NCI-H2171 (cell line): Measurements from ENCODE around the gene GALNT4.
A peak's percentile ranks its signal among the peaks of the same experiment; 100 is the strongest.

Experiments
- DNase-seq: peaks from one replicate; lab custom pipeline; 2025; lab: John Stamatoyannopoulos, UW

Gene GALNT4

GRCh38 chr12:89529738-89530137 is 5.1 kb upstream of the GALNT4 start:
- peak; percentile 10 for DNase-seq

GRCh38 chr12:89528434-89528833 is 3.8 kb upstream of the GALNT4 start:
- DNase-seq, result no peak

GRCh38 chr12:89525824-89526770 is 1.5 kb upstream of the GALNT4 start, which contains the start of gene POC1B:
POC1B (minus strand) TSS chr12:89526047; CDS start chr12:89525895, 152 bp downstream.
- peak; percentile 72 for DNase-seq

- peak; percentile 15 for DNase-seq
These were observed 768 bp upstream of the GALNT4 start for GRCh38 chr12:89525305-89525823.

GRCh38 chr12:89523843-89524540 is 604 bp downstream of the GALNT4 start:
- no peak for DNase-seq

- no peak for DNase-seq
These were observed 1.2 kb downstream of the GALNT4 start for GRCh38 chr12:89523393-89523792.

- no peak for DNase-seq
These were observed 3.0 kb downstream of the GALNT4 start for GRCh38 chr12:89521364-89522223.

GRCh38 chr12:89517720-89518119 is 6.9 kb downstream of the GALNT4 start:
- DNase-seq, result no peak

- DNase-seq, result no peak
These were observed 8.0 kb downstream of the GALNT4 start for GRCh38 chr12:89516633-89517032.

- DNase-seq, result no peak
These were observed 9.8 kb downstream of the GALNT4 start for GRCh38 chr12:89514751-89515150.

- no peak for DNase-seq
These were observed 11.1 kb downstream of the GALNT4 start for GRCh38 chr12:89513544-89513943.

GRCh38 chr12:89507015-89507824 is 17.4 kb downstream of the GALNT4 start:
- no peak for DNase-seq

- DNase-seq, result no peak
These were observed 18.5 kb downstream of the GALNT4 start for GRCh38 chr12:89506050-89506449.

GRCh38 chr12:89504560-89505346 is 19.8 kb downstream of the GALNT4 start:
- DNase-seq, result no peak

- no peak for DNase-seq
These were observed 22.8 kb downstream of the GALNT4 start for GRCh38 chr12:89501793-89502192.

- no peak for DNase-seq
These were observed 24.7 kb downstream of the GALNT4 start for GRCh38 chr12:89499857-89500256.

- DNase-seq, result no peak
These were observed 27.1 kb downstream of the GALNT4 start for GRCh38 chr12:89497467-89497866.

- no peak for DNase-seq
These were observed 27.6 kb downstream of the GALNT4 start for GRCh38 chr12:89497005-89497404.

- DNase-seq, result no peak
These were observed 30.0 kb downstream of the GALNT4 start for GRCh38 chr12:89494411-89495231.
